Stimulated activated memory B cell treated with anti-CD40 and anti-IgM and Interleukin-4, amounts not matched to agents 10 μg/mL and 1 μg/mL and 100 μg/mL, for 72 hours (primary cell): ENCODE results near the gene PSAP.

ENCODE experiments used
- ATAC-seq: fragments of 150-1000 bp; cut with Tn5 transposase; 2 replicates; pipeline ENCODE4 v1.10.0; 2021
- H3K27ac Mint-ChIP-seq: one replicate; pipeline ENCODE4 v1.8.0; 2022; ENCODE audit warnings: mild to moderate bottlenecking, mixed read lengths
- H3K27me3 Mint-ChIP-seq: one replicate; pipeline ENCODE4 v1.8.0; 2022; ENCODE audit warnings: mixed read lengths
- H3K36me3 Mint-ChIP-seq: one replicate; pipeline ENCODE4 v1.8.0; 2022; ENCODE audit warnings: mixed read lengths
- H3K4me1 Mint-ChIP-seq: one replicate; pipeline ENCODE4 v1.8.0; 2022; ENCODE audit warnings: mixed read lengths
- H3K4me3 Mint-ChIP-seq: one replicate; pipeline ENCODE4 v1.8.0; 2022; ENCODE audit warnings: mild to moderate bottlenecking, moderate library complexity, mixed read lengths
- H3K9me3 Mint-ChIP-seq: one replicate; pipeline ENCODE4 v1.8.0; 2022; ENCODE audit warnings: mixed read lengths

Gene PSAP

GRCh38 chr10:71782221-71782916 lies 68.7 kb downstream of the PSAP start:
- no peak for ATAC-seq

DNA sequence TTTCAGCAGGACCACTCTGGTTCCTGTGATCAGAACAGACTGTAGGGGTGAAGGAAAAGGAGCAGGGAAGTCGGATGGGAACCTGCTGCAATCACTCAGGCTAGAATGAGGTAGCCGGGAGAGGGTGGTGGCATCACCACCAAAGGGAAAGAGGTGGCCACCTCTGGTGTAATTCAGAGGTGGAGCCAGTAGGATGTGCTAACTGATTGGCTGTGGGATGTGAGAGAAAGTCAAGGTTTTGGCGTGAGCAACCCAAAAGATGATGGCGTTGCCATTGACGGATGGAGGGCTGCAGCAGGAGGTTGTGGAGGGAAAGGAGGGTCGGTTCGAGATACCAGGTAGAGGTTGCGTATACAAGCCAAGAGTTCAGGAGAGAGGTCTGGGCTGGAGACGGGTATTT lies 70.3 kb downstream of the PSAP start:
- no peak overlapping the region for H3K27ac Mint-ChIP-seq
- H3K27me3 Mint-ChIP-seq, result no peaks in the 10 kb centered on the region
- H3K4me1 Mint-ChIP-seq, result peaks cover 25% of the 10 kb centered on the region
- H3K9me3 Mint-ChIP-seq, result no peaks in the 10 kb centered on the region
- no peak overlapping the region for H3K4me3 Mint-ChIP-seq
- H3K36me3 Mint-ChIP-seq, result no peaks in the 10 kb centered on the region
- no peak for ATAC-seq

More at GRCh38 chr10:71782221-71782916, 68.7 kb downstream of the PSAP start:
- no peaks in the 10 kb centered on the region for H3K9me3 Mint-ChIP-seq
- no peaks in the 10 kb centered on the region for H3K36me3 Mint-ChIP-seq
- peaks cover 15% of the 10 kb centered on the region for H3K4me1 Mint-ChIP-seq
- H3K27ac Mint-ChIP-seq, result peak overlapping the region; percentile 10
- no peak overlapping the region for H3K4me3 Mint-ChIP-seq
- no peaks in the 10 kb centered on the region for H3K27me3 Mint-ChIP-seq

- H3K27me3 Mint-ChIP-seq, result no peaks in the 10 kb centered on the region
- H3K36me3 Mint-ChIP-seq, result no peaks in the 10 kb centered on the region
- H3K4me1 Mint-ChIP-seq, result peaks cover 31% of the 10 kb centered on the region
- no peaks in the 10 kb centered on the region for H3K9me3 Mint-ChIP-seq
- no peak overlapping the region for H3K27ac Mint-ChIP-seq
- no peak for ATAC-seq
- no peak overlapping the region for H3K4me3 Mint-ChIP-seq
Observed at GRCh38 chr10:71780156-71780555, 70.9 kb downstream of the PSAP start.

DNA sequence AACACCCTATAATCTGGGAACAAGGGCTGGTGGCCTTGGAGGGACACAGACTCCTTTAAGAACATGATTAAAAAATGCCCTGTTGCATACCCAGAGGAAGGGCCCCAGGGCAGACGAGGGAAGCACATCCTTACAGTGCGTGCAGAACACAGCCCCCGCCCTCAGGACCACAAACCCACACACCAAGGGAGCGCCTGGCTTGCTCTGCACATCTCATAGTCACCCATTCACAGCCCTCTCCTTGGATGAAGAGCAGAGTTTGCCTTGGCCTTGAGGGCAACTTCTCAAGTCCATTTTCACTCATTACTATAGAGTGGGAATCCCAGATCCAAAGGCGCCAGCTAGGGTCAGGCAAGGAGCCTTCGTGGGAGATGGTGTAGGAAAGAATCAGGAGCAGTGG lies 71.4 kb downstream of the PSAP start:
- no peak for ATAC-seq
- Mint-ChIP-seq H3K4me3 (no peak overlapping the region), H3K9me3 (no peaks in the 10 kb centered on the region), H3K4me1 (peaks cover 36% of the 10 kb centered on the region), H3K27ac (no peak overlapping the region), H3K36me3 (no peaks in the 10 kb centered on the region), H3K27me3 (no peaks in the 10 kb centered on the region)

- Mint-ChIP-seq H3K27ac (no peak overlapping the region), H3K9me3 (no peaks in the 10 kb centered on the region), H3K4me1 (peaks cover 48% of the 10 kb centered on the region), H3K36me3 (no peaks in the 10 kb centered on the region), H3K4me3 (no peak overlapping the region), H3K27me3 (no peaks in the 10 kb centered on the region)
- no peak for ATAC-seq
Observed at GRCh38 chr10:71778071-71778825, 72.8 kb downstream of the PSAP start.

- Mint-ChIP-seq H3K36me3 (no peaks in the 10 kb centered on the region), H3K4me3 (no peak overlapping the region), H3K27me3 (no peaks in the 10 kb centered on the region), H3K27ac (no peak overlapping the region), H3K9me3 (no peaks in the 10 kb centered on the region), H3K4me1 (peaks cover 48% of the 10 kb centered on the region)
- ATAC-seq, result no peak
Observed at GRCh38 chr10:71777213-71777985, 73.7 kb downstream of the PSAP start.

- peaks cover 56% of the 10 kb centered on the region for H3K4me1 Mint-ChIP-seq
Observed at GRCh38 chr10:71776481-71776925, 74.5 kb downstream of the PSAP start.

DNA sequence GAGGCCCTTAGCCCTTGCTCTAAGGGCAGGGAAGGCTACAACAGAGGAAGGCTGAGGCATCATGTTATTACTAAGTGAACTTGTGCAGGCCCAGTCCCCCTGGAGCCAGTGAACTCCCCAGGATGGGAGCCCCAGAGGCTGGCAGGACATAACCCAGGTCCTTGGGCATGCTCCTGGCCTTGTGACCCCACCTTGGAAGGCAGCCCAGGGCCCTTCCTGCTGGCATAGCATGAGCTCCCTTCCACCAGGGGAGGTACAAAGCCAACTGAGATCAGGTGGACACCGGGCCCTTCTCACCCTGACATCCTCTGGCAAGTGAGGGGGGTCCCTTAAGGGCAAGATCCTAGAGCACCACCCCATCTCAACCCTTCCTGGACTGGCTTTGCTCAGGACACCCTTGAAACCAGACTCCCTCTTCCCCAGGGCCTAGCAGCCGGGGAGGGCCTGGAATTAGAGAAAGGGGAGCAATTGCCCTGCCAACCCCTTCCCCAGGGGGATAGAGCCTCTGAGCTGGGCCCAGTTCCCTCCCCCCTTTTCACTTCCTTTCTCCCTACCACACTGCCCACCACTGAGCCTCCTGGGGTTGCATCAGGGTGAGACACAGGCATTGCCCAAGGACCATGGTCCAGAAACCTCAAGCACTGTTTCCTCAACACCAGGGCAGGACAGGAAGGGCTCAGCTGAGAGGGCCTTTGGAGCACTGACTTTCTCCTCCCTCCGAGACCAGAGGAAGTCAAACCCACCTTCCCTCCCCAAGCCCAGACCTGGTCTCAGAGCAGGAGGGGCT lies 75.9 kb downstream of the PSAP start:
- H3K4me3 Mint-ChIP-seq, result no peak overlapping the region
- peaks cover 69% of the 10 kb centered on the region for H3K4me1 Mint-ChIP-seq
- no peaks in the 10 kb centered on the region for H3K27me3 Mint-ChIP-seq
- peak overlapping the region; percentile 92 for H3K27ac Mint-ChIP-seq
- ATAC-seq, result peak; percentile 38
- no peaks in the 10 kb centered on the region for H3K36me3 Mint-ChIP-seq
- no peaks in the 10 kb centered on the region for H3K9me3 Mint-ChIP-seq

More at GRCh38 chr10:71776481-71776925, 74.5 kb downstream of the PSAP start:
- Mint-ChIP-seq H3K36me3 (no peaks in the 10 kb centered on the region), H3K9me3 (no peaks in the 10 kb centered on the region), H3K27ac (peak overlapping the region; percentile 92), H3K4me3 (no peak overlapping the region), H3K27me3 (no peaks in the 10 kb centered on the region)
- ATAC-seq, result no peak

DNA sequence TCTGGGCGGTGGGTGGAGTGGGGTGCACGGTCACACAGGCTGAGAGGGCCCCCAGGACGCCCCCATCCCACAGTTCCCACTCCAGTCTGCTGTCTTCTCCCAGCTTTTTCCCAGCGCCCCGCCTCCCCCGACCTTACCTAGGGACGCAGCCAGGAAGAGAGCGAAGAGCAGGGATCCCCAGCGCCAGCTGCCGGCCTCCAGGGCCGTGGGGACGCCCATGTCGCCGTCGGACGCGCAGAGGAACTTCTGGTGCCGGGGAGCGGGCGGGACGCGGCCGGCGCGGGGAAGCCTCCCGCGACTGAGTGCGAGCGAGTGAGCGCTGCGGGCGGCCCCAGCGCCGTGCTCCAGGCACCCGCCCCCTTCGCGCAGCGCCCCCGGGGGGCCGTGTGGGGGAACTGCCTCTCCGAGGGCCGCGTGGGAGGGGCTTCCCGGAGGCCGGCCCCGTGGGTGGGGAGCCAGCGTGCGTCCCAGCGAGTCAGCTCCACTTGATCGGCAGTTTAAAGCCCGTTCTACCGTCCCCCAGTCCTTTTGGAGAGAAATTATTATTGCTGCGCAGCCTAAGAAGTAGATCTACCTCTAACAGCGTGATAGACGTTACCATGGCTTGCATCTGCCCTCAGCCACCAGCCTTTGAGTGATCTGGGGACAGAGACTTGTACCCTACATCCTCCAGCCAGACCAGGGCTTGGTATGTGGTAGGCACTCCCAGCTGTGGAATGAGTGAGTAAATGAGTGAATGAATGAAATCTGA lies 77.7 kb downstream of the PSAP start, which contains the start of gene VSIR:
Gene VSIR, minus strand, starts transcription at position 300 of the 751 bp plus-strand sequence. Its CDS starts 81 bp downstream, at position 219.
- peak within 1 kb of the TSS; percentile 92 for H3K27ac Mint-ChIP-seq
- no peaks in the 10 kb centered on the region for H3K9me3 Mint-ChIP-seq
- H3K27me3 Mint-ChIP-seq, result no peaks in the 10 kb centered on the region
- no peaks in the 10 kb centered on the region for H3K36me3 Mint-ChIP-seq
- ATAC-seq, result peak; percentile 86
- peaks cover 82% of the 10 kb centered on the region for H3K4me1 Mint-ChIP-seq
- peak within 1 kb of the TSS; percentile 88 for H3K4me3 Mint-ChIP-seq

DNA sequence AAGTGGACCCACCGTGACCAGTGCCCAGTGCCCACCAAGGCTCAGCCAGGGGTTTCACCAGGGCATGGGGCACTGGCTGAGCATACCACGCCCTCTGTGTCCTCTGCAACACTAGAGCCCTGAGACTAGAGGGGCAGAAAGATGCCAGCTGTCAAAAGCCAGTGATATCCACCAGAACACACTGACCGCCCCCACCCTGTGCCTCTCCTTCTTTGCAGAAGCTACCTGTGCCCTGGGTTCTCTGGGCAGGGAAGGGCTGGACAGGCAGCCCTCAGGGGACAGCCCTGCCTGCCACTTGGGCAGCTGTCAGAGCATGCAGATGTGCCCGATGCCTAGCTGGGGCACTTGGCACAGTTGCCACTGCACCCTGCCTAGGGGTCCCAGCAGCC lies 78.2 kb downstream of the PSAP start:
- Mint-ChIP-seq H3K9me3 (no peaks in the 10 kb centered on the region), H3K27me3 (no peaks in the 10 kb centered on the region), H3K4me3 (peak overlapping the region; percentile 88), H3K4me1 (peaks cover 88% of the 10 kb centered on the region), H3K36me3 (no peaks in the 10 kb centered on the region), H3K27ac (peak overlapping the region; percentile 92)
- ATAC-seq, result peak; percentile 1

GRCh38 chr10:71771821-71772617 lies 79.0 kb downstream of the PSAP start:
- peaks cover 92% of the 10 kb centered on the region for H3K4me1 Mint-ChIP-seq
- H3K36me3 Mint-ChIP-seq, result no peaks in the 10 kb centered on the region
- H3K27me3 Mint-ChIP-seq, result no peaks in the 10 kb centered on the region
- ATAC-seq, result no peak
- no peaks in the 10 kb centered on the region for H3K9me3 Mint-ChIP-seq
- H3K27ac Mint-ChIP-seq, result peak overlapping the region; percentile 92
- peak overlapping the region; percentile 88 for H3K4me3 Mint-ChIP-seq

- no peaks in the 10 kb centered on the region for H3K36me3 Mint-ChIP-seq
- no peaks in the 10 kb centered on the region for H3K27me3 Mint-ChIP-seq
- no peak for ATAC-seq
Observed at GRCh38 chr10:71771204-71771603, 79.8 kb downstream of the PSAP start.

GRCh38 chr10:71770789-71771188 lies 80.3 kb downstream of the PSAP start:
- peaks cover 93% of the 10 kb centered on the region for H3K4me1 Mint-ChIP-seq

More at GRCh38 chr10:71771204-71771603, 79.8 kb downstream of the PSAP start:
- no peaks in the 10 kb centered on the region for H3K9me3 Mint-ChIP-seq
- peaks cover 94% of the 10 kb centered on the region for H3K4me1 Mint-ChIP-seq
- H3K27ac Mint-ChIP-seq, result peak overlapping the region; percentile 92
- H3K4me3 Mint-ChIP-seq, result no peak overlapping the region

More at GRCh38 chr10:71770789-71771188, 80.3 kb downstream of the PSAP start:
- ATAC-seq, result no peak
- H3K36me3 Mint-ChIP-seq, result no peaks in the 10 kb centered on the region
- H3K27ac Mint-ChIP-seq, result peak overlapping the region; percentile 92
- H3K9me3 Mint-ChIP-seq, result no peaks in the 10 kb centered on the region
- H3K27me3 Mint-ChIP-seq, result no peaks in the 10 kb centered on the region
- no peak overlapping the region for H3K4me3 Mint-ChIP-seq
